LNCaP clone FGC (cell line): ENCODE measurements around the gene LUZP2.

Experiments
- DNase-seq: peaks from one replicate; pipeline ENCODE4 v3.0.0-alpha.2; 2011; ENCODE audit warnings: low read depth
- H3K4me3 ChIP-seq: 2 replicates; pipeline ENCODE4 v1.5.1; 2011; ENCODE audit warnings: mild to moderate bottlenecking, low read depth, low read length, control low read depth
- CTCF ChIP-seq: IDR thresholded peaks from 2 replicates; pipeline ENCODE4 v1.5.1; 2012; ENCODE audit warnings: mild to moderate bottlenecking; ENCODE audit not compliant: control insufficient read depth, insufficient read depth; ENCODE audit errors: extremely low read depth

Gene LUZP2

GRCh38 chr11:24723231-24723630 lies 226.4 kb downstream of the LUZP2 start:
- TF ChIP-seq CTCF = no peak
- DNase-seq = no peak
- no peak overlapping the region for H3K4me3 ChIP-seq

GRCh38 chr11:24731554-24731953 lies 234.7 kb downstream of the LUZP2 start:
- H3K4me3 ChIP-seq = no peak overlapping the region
- no peak for TF ChIP-seq CTCF
- peak; percentile 64 for DNase-seq

- no peak overlapping the region for H3K4me3 ChIP-seq
- no peak for TF ChIP-seq CTCF
- DNase-seq = no peak
These were observed 237.9 kb downstream of the LUZP2 start for GRCh38 chr11:24734742-24735237.

- H3K4me3 ChIP-seq = no peak overlapping the region
- no peak for TF ChIP-seq CTCF
- DNase-seq = no peak
These were observed 242.1 kb downstream of the LUZP2 start for GRCh38 chr11:24738972-24739371.

- TF ChIP-seq CTCF = no peak
- H3K4me3 ChIP-seq = no peak overlapping the region
- DNase-seq = no peak
These were observed 242.8 kb downstream of the LUZP2 start for GRCh38 chr11:24739637-24740036.

- no peak for TF ChIP-seq CTCF
- H3K4me3 ChIP-seq = no peak overlapping the region
- no peak for DNase-seq
These were observed 250.7 kb downstream of the LUZP2 start for GRCh38 chr11:24747275-24748251.
